ENCODE measurements around the gene SLC38A2. TPM values are rescaled to one million over a fixed set of nuclear protein-coding genes. Genes with fewer than 3 reads are reported as not detected.

SLC38A2 gene
- total and polyA plus RNA-seq, 2 of the 4 experiments (the other 2 are of a cell fraction): 313 to 881 TPM

DNA sequence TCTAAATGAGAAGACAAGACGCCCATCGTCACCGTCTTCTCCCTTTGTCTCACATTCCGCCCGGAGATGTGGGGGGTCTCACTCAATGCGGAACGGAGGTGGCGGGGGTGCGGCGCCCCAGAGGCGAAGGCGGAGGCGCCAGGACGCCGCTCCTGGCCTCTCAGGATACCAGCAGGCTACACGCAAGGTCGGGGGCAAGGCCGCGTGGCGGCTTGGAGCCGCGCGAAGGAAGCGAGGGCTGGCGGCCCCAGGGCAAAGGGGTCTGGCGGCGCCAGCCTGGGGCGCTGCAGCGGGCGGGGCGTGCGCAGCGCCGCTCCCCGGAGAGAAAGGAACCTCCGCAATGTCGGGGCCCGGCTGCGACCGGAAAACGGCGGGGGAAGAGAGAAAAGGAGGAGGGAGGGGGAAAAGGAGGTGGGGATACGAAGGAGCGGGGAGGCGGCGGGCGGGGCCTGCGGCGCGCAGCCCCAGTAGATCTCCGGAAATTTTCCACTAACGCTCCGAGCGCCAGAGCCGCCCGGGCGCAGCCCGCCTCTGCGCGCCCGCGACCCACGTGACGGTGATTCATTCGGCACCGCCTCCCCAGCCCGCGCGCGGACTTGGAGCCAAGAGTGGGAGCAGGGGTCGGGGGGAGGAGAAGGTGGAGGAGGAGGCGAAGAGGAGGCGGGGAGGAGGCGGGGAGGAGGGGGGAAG is 10.5 kb upstream of the SLC38A2 start:
- H4K8ac ChIP-seq (ENCODE audit: low read depth in 2 of 2, low read length in 2 of 2): peak overlapping the region; percentile 98 to 99
- H4K91ac ChIP-seq (ENCODE audit: insufficient read depth, low read depth, low read length): peak overlapping the region; percentile 93
- H2BK5ac ChIP-seq (ENCODE audit: low read depth, low read length, poor library complexity, severe bottlenecking): peak overlapping the region; percentile 100
- intact Hi-C loops (cut with micrococcal nuclease) (loop anchor here (1.0 to 2.0 kb wide), 2 partner anchors 10 to 90 kb away; no protein-coding TSS in a partner anchor), in situ Hi-C loops (cut with MboI; ENCODE audit: low sequenced_read_pairs) (loop anchor here (10.0 kb wide), 1 partner anchor 112 kb away; no protein-coding TSS in a partner anchor), dilution Hi-C loops (cut with HindIII; ENCODE audit: low sequenced_read_pairs, unreplicated experiment) (no loop called here)
- peak overlapping the region; percentile 69 for H3K4me3 ChIP-seq (ENCODE audit: insufficient read depth, low read depth, low read length)
- H2BK120ac ChIP-seq (ENCODE audit: low read depth, low read length): peak overlapping the region; percentile 88
- H3K27ac ChIP-seq (ENCODE audit: insufficient read depth, low read length): peak overlapping the region; percentile 98
- peak overlapping the region; percentile 99 for H2AK9ac ChIP-seq (replicated peaks; ENCODE audit: low read depth, low read length, poor library complexity)
- H3K56ac ChIP-seq (ENCODE audit: extremely low read depth, insufficient read depth, low read length): peak overlapping the region; percentile 98
- H4K5ac ChIP-seq (ENCODE audit: low read depth, low read length): peak overlapping the region; percentile 83
- CTCF ChIA-PET: interaction anchor here (0.6 kb wide), 1 partner anchor 127 kb away, joined by 3 read pairs; no protein-coding TSS in a partner anchor
- H3K9ac ChIP-seq (ENCODE audit: low read depth, low read length): peak overlapping the region; percentile 100
- BruUV-seq (replicated peaks): no TSS peak
- peak overlapping the region; percentile 92 for H3K23ac ChIP-seq (ENCODE audit: low read depth, low read length)
- H2AK5ac ChIP-seq (ENCODE audit: low read depth, low read length): peak overlapping the region; percentile 94
- H3K9me3 ChIP-seq (ENCODE audit: control insufficient read depth, insufficient read depth, low read length): no peaks in the 10 kb centered on the region
- peak overlapping the region; percentile 44 for H2BK20ac ChIP-seq (ENCODE audit: low read depth, low read length)
- 0% methylated on average over 11 of the region's 74 CpGs; no CpG with 5 or more reads in 1 of the 2 experiments for WGBS, 2 experiments (ENCODE audit: extremely low coverage in 2 of 2, insufficient read length in 1 of 2)
- peak overlapping the region; percentile 97 for H3K14ac ChIP-seq (replicated peaks; ENCODE audit: low read depth, low read length)
- peaks cover 25 to 51% of the 10 kb centered on the region in 2 experiments for H3K79me1 ChIP-seq (ENCODE audit: low read depth in 1 of 2, low read length in 2 of 2)
- peaks cover 17% of the 10 kb centered on the region for H3K4me1 ChIP-seq (ENCODE audit: control insufficient read depth, insufficient read depth, low read length)
- peak overlapping the region; percentile 97 for H3K4ac ChIP-seq (ENCODE audit: low read depth, low read length)
- H2AFZ ChIP-seq (replicated peaks; ENCODE audit: low read length, poor library complexity): peak overlapping the region; percentile 90
- H3K4me2 ChIP-seq (ENCODE audit: low read depth, low read length): peak overlapping the region; percentile 83
- ATAC-seq (ENCODE audit: low read depth): peak; percentile 81
- peaks cover 16% of the 10 kb centered on the region for H3K9me1 ChIP-seq (ENCODE audit: insufficient read depth, low read length)
- POLR2A ChIA-PET (ENCODE audit: unreplicated experiment): interaction anchor here (0.6 to 1.1 kb wide), 4 partner anchors 48 to 149 kb away, joined by 3 to 5 read pairs (median 4); no protein-coding TSS in a partner anchor
- peak overlapping the region; percentile 89; the same call in 2 of the 3 replicates for H2BK15ac ChIP-seq (ENCODE audit: low read depth, low read length)
- no peaks in the 10 kb centered on the region for H4K20me1 ChIP-seq (ENCODE audit: insufficient read depth, low read length)
- peak overlapping the region; percentile 85 for H3K18ac ChIP-seq (ENCODE audit: low read depth, low read length)
- no peaks in the 10 kb centered on the region for H3K36me3 ChIP-seq (ENCODE audit: control insufficient read depth, insufficient read depth, low read length)
- DNase-seq: peak; percentile 97
- no peaks in the 10 kb centered on the region for H3K27me3 ChIP-seq (ENCODE audit: control insufficient read depth, insufficient read depth, low read length)
- TF ChIP-seq, protein P1, sequence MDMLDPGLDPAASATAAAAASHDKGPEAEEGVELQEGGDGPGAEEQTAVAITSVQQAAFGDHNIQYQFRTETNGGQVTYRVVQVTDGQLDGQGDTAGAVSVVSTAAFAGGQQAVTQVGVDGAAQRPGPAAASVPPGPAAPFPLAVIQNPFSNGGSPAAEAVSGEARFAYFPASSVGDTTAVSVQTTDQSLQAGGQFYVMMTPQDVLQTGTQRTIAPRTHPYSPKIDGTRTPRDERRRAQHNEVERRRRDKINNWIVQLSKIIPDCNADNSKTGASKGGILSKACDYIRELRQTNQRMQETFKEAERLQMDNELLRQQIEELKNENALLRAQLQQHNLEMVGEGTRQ (IDR thresholded peaks at IDR 0.05; ENCODE audit: low read depth, low read length): peak; percentile 97
- peak; percentile 81 for TF ChIP-seq BHLHE40 (IDR thresholded peaks at IDR 0.05; ENCODE audit: low read depth, low read length)
- no peak for TF ChIP-seq RFX5 (IDR thresholded peaks at IDR 0.05; ENCODE audit: low read depth, low read length)
- TF ChIP-seq MAFK (IDR thresholded peaks at IDR 0.05; ENCODE audit: low read depth, low read length): no peak
- peak; percentile 71 for TF ChIP-seq FOS (IDR thresholded peaks at IDR 0.05; ENCODE audit: low read depth, low read length)
- TF ChIP-seq, protein P2, sequence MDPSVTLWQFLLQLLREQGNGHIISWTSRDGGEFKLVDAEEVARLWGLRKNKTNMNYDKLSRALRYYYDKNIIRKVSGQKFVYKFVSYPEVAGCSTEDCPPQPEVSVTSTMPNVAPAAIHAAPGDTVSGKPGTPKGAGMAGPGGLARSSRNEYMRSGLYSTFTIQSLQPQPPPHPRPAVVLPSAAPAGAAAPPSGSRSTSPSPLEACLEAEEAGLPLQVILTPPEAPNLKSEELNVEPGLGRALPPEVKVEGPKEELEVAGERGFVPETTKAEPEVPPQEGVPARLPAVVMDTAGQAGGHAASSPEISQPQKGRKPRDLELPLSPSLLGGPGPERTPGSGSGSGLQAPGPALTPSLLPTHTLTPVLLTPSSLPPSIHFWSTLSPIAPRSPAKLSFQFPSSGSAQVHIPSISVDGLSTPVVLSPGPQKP (IDR thresholded peaks at IDR 0.05; ENCODE audit: borderline replicate concordance, low read depth, low read length): no peak
- TF ChIP-seq SMC3 (IDR thresholded peaks at IDR 0.05; ENCODE audit: low read depth, low read length): no peak
- TF ChIP-seq NFE2L2 (IDR thresholded peaks at IDR 0.05; ENCODE audit: low read depth, low read length): no peak
- TF ChIP-seq, protein P3, sequence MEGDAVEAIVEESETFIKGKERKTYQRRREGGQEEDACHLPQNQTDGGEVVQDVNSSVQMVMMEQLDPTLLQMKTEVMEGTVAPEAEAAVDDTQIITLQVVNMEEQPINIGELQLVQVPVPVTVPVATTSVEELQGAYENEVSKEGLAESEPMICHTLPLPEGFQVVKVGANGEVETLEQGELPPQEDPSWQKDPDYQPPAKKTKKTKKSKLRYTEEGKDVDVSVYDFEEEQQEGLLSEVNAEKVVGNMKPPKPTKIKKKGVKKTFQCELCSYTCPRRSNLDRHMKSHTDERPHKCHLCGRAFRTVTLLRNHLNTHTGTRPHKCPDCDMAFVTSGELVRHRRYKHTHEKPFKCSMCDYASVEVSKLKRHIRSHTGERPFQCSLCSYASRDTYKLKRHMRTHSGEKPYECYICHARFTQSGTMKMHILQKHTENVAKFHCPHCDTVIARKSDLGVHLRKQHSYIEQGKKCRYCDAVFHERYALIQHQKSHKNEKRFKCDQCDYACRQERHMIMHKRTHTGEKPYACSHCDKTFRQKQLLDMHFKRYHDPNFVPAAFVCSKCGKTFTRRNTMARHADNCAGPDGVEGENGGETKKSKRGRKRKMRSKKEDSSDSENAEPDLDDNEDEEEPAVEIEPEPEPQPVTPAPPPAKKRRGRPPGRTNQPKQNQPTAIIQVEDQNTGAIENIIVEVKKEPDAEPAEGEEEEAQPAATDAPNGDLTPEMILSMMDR (conservative IDR thresholded peaks at IDR 0.05; ENCODE audit: low read depth, low read length): no peak
- no peak for TF ChIP-seq CHD1 (IDR thresholded peaks at IDR 0.05; ENCODE audit: low read depth, low read length)
- TF ChIP-seq RAD21 (IDR thresholded peaks at IDR 0.05; ENCODE audit: low read length): no peak
- TF ChIP-seq CEBPB (IDR thresholded peaks at IDR 0.05; ENCODE audit: low read depth, low read length): no peak
- TF ChIP-seq MAZ (IDR thresholded peaks at IDR 0.05; ENCODE audit: borderline replicate concordance, low read depth, low read length): peak; percentile 77
- TF ChIP-seq RCOR1 (IDR thresholded peaks at IDR 0.05; ENCODE audit: insufficient replicate concordance, low read length): no peak

Measured in IMR-90 (cell line).